Osteoblast (primary cell): ENCODE results near the gene SNED1. TPM values are rescaled to one million over a fixed set of nuclear protein-coding genes. Genes with fewer than 3 reads are reported as not detected.

ENCODE experiments used
- DNase-seq: peaks from one replicate; pipeline ENCODE4 v3.0.0; 2011; ENCODE audit warnings: low spot score, mixed read lengths; ENCODE audit not compliant: insufficient read length; ENCODE audit errors: missing footprints
- H2AFZ ChIP-seq: 2 replicates; pipeline ENCODE4 v1.6.0; 2011; ENCODE audit warnings: mild to moderate bottlenecking, low read length
- H3K27ac ChIP-seq: 2 replicates; pipeline ENCODE4 v1.5.1; 2011; ENCODE audit warnings: mild to moderate bottlenecking, low read depth, low read length, moderate library complexity
- H3K27me3 ChIP-seq: 2 replicates; pipeline ENCODE4 v1.6.0; 2012; ENCODE audit warnings: mild to moderate bottlenecking, control low read depth, inconsistent platforms, low read length, moderate library complexity; ENCODE audit not compliant: insufficient read depth
- H3K36me3 ChIP-seq: 2 replicates; pipeline ENCODE4 v1.5.1; 2011; ENCODE audit warnings: mild to moderate bottlenecking, low read length, control low read depth, moderate library complexity; ENCODE audit not compliant: insufficient read depth
- H3K4me1 ChIP-seq: 2 replicates; pipeline ENCODE4 v1.5.1; 2011; ENCODE audit warnings: mild to moderate bottlenecking, low read length, control low read depth, moderate library complexity; ENCODE audit not compliant: insufficient read depth
- H3K4me2 ChIP-seq: 2 replicates; pipeline ENCODE4 v1.6.0; 2011; ENCODE audit warnings: mild to moderate bottlenecking, low read length; ENCODE audit not compliant: insufficient read depth
- H3K4me3 ChIP-seq: fragments of 200-600 bp; sonication (generic); 3 replicates; pipeline ENCODE4 v1.5.1; 2012; ENCODE audit warnings: mild to moderate bottlenecking, low read length, inconsistent platforms; ENCODE audit not compliant: insufficient read depth
- H3K79me2 ChIP-seq: 2 replicates; pipeline ENCODE4 v1.6.0; 2012; ENCODE audit warnings: mild to moderate bottlenecking, low read length, control low read depth, inconsistent platforms; ENCODE audit not compliant: insufficient read depth
- H3K9me3 ChIP-seq: 2 replicates; pipeline ENCODE4 v1.5.1; 2011; ENCODE audit warnings: low read depth, low read length, control low read depth
- H4K20me1 ChIP-seq: 2 replicates; pipeline ENCODE4 v1.6.0; 2012; ENCODE audit warnings: mild to moderate bottlenecking, low read length, control low read depth; ENCODE audit not compliant: insufficient read depth
- total RNA-seq: library from RNA; depleted of rRNA; stranded (reverse); fragments of >200 nt; gene quantifications from 2 replicates; pipeline ENCODE4 v1.2.3, GENCODE V29; 2012
- TF ChIP-seq, protein P1 (sequence below): IDR thresholded peaks from 2 replicates; pipeline ENCODE4 v1.5.1; 2011; ENCODE audit warnings: mild to moderate bottlenecking, low read depth, low read length, moderate library complexity; ENCODE audit errors: extremely low read depth

The SNED1 gene
- total RNA-seq, 1 donor = 94.8 TPM

DNA sequence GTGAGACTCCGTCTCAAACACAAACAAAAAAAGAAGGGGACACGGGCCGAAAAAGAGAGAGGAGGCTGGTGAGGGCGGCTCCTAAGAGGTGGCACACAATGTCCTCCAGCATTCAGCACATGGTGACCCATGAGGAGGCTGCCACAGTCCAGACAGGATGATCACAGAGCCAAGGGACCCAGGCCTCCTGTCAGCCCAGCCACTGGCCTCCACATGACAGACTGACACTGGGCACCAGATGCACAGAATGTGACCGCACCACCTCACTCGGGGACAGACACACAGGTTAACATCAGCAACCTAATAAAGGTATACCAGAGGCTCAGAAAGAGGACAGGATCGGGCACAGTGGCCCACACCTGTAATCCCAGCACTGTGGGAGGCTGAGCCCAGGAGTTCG is 129.8 kb downstream of the SNED1 start:
- no peak overlapping the region for H3K4me2 ChIP-seq
- H3K27ac ChIP-seq = no peak overlapping the region
- H3K79me2 ChIP-seq = no peaks in the 10 kb centered on the region
- H3K4me3 ChIP-seq = no peak overlapping the region
- TF ChIP-seq, protein P1, sequence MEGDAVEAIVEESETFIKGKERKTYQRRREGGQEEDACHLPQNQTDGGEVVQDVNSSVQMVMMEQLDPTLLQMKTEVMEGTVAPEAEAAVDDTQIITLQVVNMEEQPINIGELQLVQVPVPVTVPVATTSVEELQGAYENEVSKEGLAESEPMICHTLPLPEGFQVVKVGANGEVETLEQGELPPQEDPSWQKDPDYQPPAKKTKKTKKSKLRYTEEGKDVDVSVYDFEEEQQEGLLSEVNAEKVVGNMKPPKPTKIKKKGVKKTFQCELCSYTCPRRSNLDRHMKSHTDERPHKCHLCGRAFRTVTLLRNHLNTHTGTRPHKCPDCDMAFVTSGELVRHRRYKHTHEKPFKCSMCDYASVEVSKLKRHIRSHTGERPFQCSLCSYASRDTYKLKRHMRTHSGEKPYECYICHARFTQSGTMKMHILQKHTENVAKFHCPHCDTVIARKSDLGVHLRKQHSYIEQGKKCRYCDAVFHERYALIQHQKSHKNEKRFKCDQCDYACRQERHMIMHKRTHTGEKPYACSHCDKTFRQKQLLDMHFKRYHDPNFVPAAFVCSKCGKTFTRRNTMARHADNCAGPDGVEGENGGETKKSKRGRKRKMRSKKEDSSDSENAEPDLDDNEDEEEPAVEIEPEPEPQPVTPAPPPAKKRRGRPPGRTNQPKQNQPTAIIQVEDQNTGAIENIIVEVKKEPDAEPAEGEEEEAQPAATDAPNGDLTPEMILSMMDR = no peak
- H3K36me3 ChIP-seq = no peaks in the 10 kb centered on the region
- no peaks in the 10 kb centered on the region for H3K9me3 ChIP-seq
- no peaks in the 10 kb centered on the region for H3K27me3 ChIP-seq
- H3K4me1 ChIP-seq = no peaks in the 10 kb centered on the region
- peak; percentile 83 for DNase-seq
- no peaks in the 10 kb centered on the region for H4K20me1 ChIP-seq
- no peak overlapping the region for H2AFZ ChIP-seq

DNA sequence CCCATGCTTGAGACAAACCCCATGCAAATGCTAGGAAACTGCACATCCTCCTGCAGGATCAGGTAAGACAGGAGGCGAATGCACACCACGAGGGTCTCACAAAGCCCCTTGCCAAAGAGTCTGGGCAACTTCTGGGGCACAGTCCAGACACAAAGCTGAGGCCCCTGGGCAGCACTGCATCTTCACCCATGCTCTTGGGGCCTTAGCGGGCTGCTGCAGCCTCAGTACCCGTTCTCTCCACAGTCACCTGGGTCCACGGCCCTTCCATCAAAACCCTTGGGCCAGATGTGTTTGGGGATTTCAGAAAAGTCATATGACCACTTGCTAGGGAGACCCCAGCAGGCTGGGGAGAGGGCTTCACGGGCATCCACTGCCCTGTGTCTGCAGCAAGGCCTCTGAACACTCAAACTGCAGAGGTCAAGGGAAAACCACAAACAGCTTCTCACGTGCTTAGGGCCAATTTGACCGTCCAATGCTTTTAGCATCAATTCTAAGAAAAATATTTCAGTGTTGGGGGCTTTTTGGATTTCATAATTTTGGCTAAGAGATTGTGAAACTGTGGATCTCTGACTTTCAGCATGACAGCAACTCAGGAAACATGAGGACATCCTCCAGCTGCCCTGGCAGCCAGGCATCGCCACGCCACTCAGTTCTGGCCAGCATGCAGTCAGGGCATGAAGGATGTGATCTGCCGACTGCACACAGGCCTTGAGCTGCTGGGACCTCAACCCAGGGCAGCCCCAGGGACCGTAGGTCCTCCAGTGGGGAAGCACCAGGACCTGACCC is 130.9 kb downstream of the SNED1 start:
- Histone ChIP-seq H3K4me3 (no peak overlapping the region), H4K20me1 (no peaks in the 10 kb centered on the region), H3K36me3 (no peaks in the 10 kb centered on the region), H3K27ac (no peak overlapping the region), H3K4me1 (no peaks in the 10 kb centered on the region), H3K79me2 (no peaks in the 10 kb centered on the region), H2AFZ (no peak overlapping the region), H3K4me2 (no peak overlapping the region), H3K9me3 (no peaks in the 10 kb centered on the region), H3K27me3 (no peaks in the 10 kb centered on the region)
- peak; percentile 57 for DNase-seq
- TF ChIP-seq, protein P1 = no peak

DNA sequence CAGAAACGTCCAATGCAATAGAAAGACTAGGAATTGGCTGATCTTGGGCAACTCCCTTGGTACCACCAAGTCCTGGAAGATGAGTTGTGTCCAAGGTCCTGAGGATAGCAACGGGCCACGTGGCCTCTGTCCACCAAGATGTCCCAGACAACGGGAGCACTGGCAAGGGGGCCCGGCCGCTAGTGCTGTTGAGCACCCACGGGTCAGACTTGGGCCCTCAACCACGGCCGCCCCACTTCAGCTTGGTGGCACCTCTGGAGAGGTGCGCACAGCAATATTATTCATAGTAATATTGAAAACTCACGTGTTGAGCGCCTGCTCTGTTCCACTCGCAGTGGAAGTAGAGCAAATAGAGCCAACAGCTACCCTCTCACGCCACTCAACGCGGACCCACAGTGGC is 131.9 kb downstream of the SNED1 start:
- peak; percentile 14 for DNase-seq
- Histone ChIP-seq H4K20me1 (no peaks in the 10 kb centered on the region), H3K79me2 (no peaks in the 10 kb centered on the region), H3K4me3 (no peak overlapping the region), H3K27ac (no peak overlapping the region), H2AFZ (no peak overlapping the region), H3K36me3 (no peaks in the 10 kb centered on the region), H3K27me3 (no peaks in the 10 kb centered on the region), H3K4me2 (no peak overlapping the region), H3K9me3 (no peaks in the 10 kb centered on the region), H3K4me1 (no peaks in the 10 kb centered on the region)
- TF ChIP-seq, protein P1 = no peak

DNA sequence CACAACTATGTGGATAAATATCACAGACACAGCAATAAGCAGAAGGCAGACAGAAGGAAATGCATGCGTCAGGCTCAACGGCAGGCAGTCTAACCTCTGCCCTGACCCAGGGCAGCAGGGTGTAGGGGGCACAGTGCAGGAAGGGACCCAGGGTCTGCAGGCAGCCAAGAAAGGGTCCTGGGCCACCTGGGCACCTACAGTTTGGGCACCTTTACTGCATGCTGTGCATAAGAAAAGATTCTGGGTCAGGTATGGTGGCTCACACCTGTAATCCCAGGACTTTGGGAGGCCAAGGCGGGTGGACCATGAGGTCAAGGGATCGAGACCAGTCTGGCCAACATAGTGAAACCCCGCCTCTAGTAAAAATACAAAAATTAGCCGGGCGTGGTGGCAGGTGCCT is 133.1 kb downstream of the SNED1 start:
- H4K20me1 ChIP-seq = no peaks in the 10 kb centered on the region
- no peak overlapping the region for H3K4me2 ChIP-seq
- DNase-seq = no peak
- TF ChIP-seq, protein P1 = no peak
- no peaks in the 10 kb centered on the region for H3K27me3 ChIP-seq
- H3K79me2 ChIP-seq = no peaks in the 10 kb centered on the region
- H3K9me3 ChIP-seq = no peaks in the 10 kb centered on the region
- H3K4me1 ChIP-seq = no peaks in the 10 kb centered on the region
- no peak overlapping the region for H3K27ac ChIP-seq
- H3K4me3 ChIP-seq = no peak overlapping the region
- no peaks in the 10 kb centered on the region for H3K36me3 ChIP-seq
- no peak overlapping the region for H2AFZ ChIP-seq
